Stimulated activated CD8-positive, alpha-beta memory T cell treated with anti-CD3 and anti-CD28 coated beads, Interleukin-4, amount 100 ng/mL, for 48 hours (primary cell): ENCODE data around the gene HSD11B1.

Source experiments
- DNase-seq: peaks from one replicate; pipeline ENCODE4 v3.0.0-alpha.2; 2020

The HSD11B1 gene

GRCh38 chr1:209728466-209728865 is 23.8 kb downstream of the HSD11B1 start:
- no peak for DNase-seq

- no peak for DNase-seq
These were observed 24.8 kb downstream of the HSD11B1 start for GRCh38 chr1:209729436-209729835.

- no peak for DNase-seq
These were observed 28.1 kb downstream of the HSD11B1 start for GRCh38 chr1:209732725-209733124.

GRCh38 chr1:209733409-209734192 is 29.0 kb downstream of the HSD11B1 start:
- no peak for DNase-seq

- DNase-seq = no peak
These were observed 32.0 kb downstream of the HSD11B1 start for GRCh38 chr1:209736490-209737117.

- no peak for DNase-seq
These were observed 32.5 kb downstream of the HSD11B1 start for GRCh38 chr1:209737118-209737505.

GRCh38 chr1:209738270-209738669 is 33.6 kb downstream of the HSD11B1 start:
- DNase-seq = no peak

- no peak for DNase-seq
These were observed 36.5 kb downstream of the HSD11B1 start for GRCh38 chr1:209741193-209741592.

- no peak for DNase-seq
These were observed 37.2 kb downstream of the HSD11B1 start for GRCh38 chr1:209741889-209742288.

- DNase-seq = no peak
These were observed 37.9 kb downstream of the HSD11B1 start for GRCh38 chr1:209742409-209743144.

GRCh38 chr1:209743145-209743482 is 38.5 kb downstream of the HSD11B1 start:
- no peak for DNase-seq

GRCh38 chr1:209746451-209747165 is 42.0 kb downstream of the HSD11B1 start:
- DNase-seq = no peak

GRCh38 chr1:209747580-209748262 is 43.1 kb downstream of the HSD11B1 start:
- DNase-seq = peak; percentile 95

- no peak for DNase-seq
These were observed 44.0 kb downstream of the HSD11B1 start for GRCh38 chr1:209748620-209749019.

- no peak for DNase-seq
These were observed 44.6 kb downstream of the HSD11B1 start for GRCh38 chr1:209749205-209749604.

GRCh38 chr1:209749670-209750323 is 45.2 kb downstream of the HSD11B1 start:
- DNase-seq = no peak

- peak; percentile 57 for DNase-seq
These were observed 47.1 kb downstream of the HSD11B1 start for GRCh38 chr1:209751627-209752231.

GRCh38 chr1:209752890-209753289 is 48.2 kb downstream of the HSD11B1 start:
- DNase-seq = no peak

- DNase-seq = no peak
These were observed 50.6 kb downstream of the HSD11B1 start for GRCh38 chr1:209755256-209755655.

GRCh38 chr1:209755926-209756614 is 51.4 kb downstream of the HSD11B1 start, which contains the start of gene TRAF3IP3:
TSS of gene TRAF3IP3 (plus strand) at chr1:209756053. CDS start at chr1:209760040, 3,987 bp downstream.
- DNase-seq = peak; percentile 82
